HG02981 (cell line): ENCODE data around the gene PFKM.
A peak's percentile ranks its signal among the peaks of the same experiment; 100 is the strongest.
"Not testable (repeated sequence)": the region's sequence is repeated elsewhere in the genome, so short reads cannot be mapped to it uniquely, and the experiment has no call there.

Source experiments
- ATAC-seq: cut with Tn5 transposase; IDR thresholded peaks from one replicate; pipeline ENCODE4 v1.9.1; 2021; ENCODE audit warnings: mild to moderate bottlenecking, moderate library complexity; ENCODE audit not compliant: unreplicated experiment

Gene PFKM

DNA sequence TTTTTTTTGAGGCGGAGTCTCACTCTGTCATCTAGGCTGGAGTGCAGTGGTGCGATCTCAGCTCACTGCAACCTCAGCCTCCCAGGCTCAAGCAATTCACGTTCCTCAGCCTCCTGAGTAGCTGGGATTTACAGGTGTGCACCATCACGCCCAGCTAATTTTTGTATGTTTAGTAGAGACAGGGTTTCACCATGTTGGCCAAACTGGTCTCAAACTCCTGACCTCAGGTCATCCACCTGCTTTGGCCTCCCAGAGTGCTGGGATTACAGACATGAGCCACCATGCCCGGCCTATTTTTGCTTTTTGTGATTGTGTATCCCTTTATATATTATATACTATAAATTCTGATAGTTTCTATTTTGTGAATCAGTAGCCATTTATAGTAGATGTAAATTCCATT is 36.6 kb downstream of the PFKM start:
- ATAC-seq: not testable (repeated sequence)

DNA sequence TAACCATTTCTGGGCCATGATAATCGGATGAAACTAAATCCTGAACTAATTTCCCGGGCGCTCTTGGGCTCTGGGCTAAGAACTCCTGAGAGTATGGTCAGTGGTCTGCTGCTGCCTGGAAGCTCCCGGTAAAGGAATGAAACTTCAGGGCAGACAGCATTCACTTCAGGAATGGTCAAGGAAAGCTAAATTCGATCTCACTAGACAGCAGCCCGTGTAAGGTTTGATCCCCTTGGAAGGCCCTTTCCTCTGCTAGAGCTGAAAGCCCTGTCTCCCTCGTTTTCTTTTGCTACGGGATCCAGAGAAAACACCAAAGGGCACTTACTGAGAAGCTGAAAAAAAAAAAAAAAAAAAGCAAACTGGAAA is 37.5 kb downstream of the PFKM start:
- no peak for ATAC-seq

DNA sequence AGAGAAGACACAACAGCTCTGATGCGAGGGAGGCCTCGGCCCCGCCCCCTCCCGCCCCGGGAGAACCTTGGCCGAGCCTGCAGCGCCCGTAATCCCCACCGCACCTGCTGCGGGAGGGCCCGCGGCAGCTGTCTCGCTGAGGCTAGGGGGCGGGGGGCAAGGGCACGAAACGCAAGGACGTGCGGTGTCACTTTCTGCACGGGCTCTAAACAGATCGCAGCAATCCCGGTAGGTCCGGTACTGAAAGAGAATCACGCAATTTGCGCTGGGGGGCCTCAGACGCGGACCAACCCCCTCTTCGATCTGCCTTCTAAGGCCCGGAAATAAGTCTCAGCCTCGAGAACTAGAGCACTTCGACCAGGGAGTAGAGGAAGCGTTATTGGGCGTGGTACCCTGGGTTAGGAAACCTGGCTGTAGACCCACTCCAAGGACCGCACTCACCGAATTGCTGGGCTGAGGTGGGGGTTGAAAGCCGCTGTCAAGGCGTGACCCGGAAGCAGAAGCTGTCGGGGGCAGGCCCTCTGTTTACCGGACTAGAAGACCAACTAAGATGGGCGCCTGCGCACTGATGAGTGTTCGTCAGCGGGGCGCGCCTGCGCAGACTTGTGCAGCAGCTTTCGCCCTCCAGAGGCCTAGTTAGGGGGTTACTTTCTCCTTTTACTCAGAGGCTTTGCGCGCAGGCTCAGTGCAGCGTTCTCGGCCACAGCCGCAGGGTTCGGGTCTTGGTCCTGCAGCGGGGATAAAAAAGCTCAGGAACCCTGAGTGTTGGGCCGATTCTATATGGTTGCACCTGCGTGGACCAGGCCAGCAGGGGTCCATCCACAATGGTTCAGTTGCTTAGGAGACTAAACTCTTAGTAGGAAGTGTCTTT is 38.1 kb downstream of the PFKM start, which contains the start of gene ASB8:
ASB8 (minus strand) TSS at position 498 of the 871 bp plus-strand sequence. CDS start 4,019 bp downstream, outside the sequence.
- peak; percentile 91 for ATAC-seq

DNA sequence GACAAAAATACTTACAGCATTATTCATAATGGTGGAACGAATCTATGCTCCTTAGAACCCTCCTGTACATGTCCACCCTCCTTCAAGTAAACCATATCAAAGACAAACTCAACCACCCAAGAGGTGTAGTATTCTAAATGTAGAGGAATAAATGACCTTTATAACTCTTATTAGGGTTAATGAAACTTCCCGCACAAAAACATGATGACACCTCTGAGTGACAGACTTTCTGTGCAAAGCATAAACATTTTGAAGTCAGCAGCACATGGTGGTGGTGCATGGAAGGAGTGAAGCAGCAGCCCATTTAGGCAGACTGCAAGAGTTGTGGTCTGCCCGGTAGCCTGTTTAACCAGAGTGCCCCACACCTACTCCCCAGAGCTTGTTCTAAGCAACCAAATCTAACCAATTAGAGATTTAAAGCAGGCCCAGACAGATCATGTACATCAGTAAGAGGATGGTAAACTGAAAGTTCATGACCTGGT is 38.8 kb downstream of the PFKM start:
- no peak for ATAC-seq

DNA sequence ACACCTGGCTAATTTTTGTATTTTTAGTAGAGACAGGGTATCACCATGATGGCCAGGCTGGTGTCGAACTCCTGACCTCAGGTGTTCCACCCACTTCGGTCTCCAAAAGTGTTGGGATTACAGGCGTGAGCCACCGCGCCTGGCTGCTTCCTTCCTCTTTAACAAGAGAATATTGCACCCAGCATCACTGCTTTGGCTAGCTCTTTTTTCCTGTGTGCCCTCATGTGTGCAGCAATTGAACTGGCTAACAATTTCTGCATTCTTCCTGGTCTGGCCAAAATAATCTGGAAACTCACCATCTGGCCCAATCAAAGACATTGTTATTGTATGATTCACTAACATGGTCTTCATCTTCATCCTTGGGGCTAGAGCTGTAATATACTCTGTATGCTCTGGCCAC is 40.9 kb downstream of the PFKM start:
- no peak for ATAC-seq

DNA sequence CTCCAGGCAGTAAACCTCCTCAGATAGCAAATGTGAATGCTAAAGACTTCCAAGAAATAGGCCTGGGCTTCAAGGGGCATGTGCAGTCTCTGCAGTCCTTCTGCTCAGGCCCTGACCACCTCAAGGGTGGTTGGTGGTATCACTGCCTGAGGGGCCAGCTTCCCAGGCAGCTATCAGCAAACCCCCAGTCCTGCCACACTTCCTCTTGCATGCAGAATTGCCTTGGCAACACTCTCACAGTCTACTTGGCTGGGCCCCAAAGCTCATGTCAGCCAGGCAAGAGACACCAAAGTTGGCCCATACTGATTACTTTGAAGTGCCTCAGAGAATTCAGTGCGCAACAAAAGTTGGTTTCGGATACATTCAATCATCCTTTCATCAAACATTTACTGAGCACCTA is 41.6 kb downstream of the PFKM start:
- ATAC-seq: no peak

DNA sequence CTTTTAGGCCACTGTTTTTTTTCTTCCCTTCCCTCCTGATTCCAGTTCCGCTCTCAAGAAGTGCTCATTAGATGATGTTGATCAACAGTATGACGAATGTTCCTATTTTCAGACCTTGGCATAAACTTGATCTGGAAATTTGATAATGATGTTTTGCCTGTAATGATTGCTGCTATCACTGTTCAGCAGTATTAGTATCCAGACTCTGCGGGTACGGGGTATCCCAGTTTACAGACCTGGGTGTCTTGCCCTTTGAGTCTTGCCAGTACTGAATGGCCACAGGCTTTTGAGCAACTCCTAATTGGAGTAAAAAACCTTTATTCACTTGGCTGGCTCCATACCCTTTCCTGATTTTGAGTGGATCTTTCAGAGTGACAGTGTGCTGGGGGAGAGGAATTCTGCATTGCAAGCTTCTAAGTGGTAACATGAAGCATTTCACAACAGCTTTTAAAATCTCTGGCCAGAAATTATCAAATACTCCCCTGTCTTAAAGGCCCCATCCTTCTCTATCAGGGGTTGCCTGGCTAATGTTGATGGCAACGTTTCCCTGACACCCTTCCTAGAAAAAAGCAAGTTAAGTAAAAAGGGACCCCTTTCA is 44.1 kb downstream of the PFKM start:
- no peak for ATAC-seq

DNA sequence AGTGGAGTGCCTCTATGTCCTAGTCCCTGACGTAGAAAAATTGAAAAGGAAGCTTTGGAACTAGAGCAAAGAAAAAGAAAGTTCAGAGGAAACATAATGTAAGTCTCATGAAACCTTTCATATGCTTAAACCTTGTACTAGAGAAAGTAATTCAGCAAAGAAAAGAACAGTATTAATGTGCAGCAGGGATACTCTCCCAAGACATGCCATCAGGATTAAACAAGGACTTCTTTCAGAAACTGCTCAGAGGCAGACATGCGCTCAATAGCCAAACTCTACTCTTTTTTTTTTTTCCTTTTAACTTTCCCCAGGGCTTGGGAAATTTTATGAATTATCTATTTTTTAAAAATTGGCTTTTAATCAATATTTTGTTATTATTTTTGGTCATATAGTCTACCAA is 45.3 kb downstream of the PFKM start:
- no peak for ATAC-seq

DNA sequence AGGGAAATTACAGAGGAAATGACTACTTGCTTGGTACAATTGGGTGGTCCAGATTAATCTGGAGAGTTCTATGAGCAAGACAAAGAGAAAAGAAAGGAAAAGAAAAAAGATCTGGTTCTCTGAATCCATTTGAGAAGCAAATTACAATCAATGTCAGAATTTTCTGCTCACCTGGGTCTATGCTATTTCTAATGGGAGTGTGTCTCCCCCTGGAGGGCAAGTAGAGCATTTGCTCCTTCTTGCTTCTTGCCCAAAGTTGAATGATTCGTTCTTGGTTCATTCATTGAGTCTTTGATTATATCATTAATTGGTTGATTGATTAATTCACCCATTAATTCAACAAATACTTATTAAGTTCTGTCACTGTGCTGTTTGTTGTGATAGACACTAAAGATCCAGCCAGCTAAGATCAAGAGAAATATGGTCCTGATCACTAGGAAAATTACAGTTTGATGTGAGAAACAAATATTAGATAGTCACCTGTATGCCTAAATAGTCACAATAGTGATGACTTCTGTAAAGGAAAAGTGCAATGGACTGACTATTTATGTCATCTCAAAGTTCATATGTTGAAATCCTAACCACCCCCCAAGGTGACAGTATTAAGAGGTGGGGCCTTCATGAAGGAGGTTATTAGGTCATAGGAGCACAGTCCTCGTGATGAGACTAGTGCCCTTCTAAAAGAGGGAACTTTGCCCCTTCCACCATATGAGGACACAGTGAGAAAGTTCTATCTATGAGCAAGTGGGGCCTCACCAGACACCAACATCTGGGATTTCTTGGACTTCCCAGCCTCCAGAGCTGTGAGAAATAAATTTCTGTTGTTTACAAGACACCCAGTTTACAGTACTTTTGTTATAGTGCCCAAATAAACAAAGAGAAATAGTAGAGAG is 46.2 kb downstream of the PFKM start:
- ATAC-seq: no peak

DNA sequence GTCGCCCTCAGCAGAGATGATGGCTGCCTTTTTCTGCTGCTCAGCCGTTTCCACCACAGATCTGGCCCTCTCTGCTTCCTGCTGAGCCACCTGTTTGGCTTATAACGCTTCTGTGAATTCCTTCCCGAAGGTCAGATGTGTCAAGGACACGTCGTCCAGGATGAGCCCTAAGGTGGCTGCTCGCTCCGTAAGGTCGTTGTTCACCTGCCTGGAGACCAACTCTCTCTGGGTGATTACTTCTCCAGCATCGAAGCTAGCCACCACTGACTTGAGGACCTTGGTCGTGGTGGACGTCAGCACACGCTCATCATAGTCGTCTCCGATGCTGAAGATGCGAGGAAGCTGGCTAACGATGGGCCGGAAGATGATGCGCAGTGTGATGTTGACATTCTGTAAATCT is 49.8 kb downstream of the PFKM start:
- no peak for ATAC-seq

DNA sequence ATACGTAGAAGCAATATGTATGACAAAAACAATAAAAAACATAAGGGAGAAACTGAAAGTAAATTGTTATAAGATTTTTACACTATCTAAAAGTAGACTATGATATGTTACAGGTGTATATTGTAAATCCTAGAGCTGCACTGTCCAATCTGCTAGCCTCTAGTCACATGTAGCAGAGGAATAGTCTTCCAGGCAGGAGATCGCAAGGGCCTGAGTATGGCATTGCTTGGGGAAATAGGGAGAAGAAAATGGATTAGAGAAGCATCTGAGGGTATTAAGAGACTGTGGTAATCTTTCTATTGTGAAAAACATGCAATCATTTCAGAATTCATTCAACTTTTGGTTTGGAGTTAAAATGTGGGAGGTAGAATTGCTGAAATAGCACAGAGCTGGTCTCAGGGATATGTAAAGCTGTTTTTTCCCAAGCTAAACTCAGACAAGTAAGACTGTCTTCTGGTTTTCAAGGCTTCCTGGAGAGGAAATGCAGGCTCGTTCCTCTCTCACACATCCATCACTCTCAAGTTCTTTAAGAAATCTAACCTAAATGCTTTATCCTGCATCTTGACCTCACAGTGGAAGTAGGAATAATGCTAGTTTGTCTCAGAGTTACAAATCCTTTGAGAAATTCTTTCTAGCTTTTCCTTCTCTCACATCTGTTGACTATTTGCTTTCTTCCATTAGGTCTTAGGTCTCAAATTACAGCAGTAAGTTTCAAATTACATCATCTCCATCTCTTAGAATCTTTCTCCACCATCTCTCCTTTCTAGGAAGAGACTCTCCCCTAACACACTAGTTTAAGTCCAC is 56.7 kb downstream of the PFKM start:
- ATAC-seq: no peak

DNA sequence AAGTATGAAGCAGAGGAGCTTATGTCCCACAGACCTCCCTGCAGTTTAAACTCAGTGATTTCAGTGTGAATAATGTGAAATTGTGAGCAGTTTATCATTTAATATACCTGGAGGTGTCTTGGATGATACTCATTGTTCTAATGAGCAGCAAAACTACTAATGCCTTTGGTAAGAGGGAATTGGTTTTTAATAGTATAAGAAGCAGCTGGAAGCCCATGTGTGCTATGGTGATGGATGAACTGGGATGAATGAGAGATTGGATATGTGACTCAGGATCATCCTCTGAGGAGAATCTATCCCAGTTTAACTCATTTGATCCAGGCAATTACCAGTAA is 57.2 kb downstream of the PFKM start:
- no peak for ATAC-seq

DNA sequence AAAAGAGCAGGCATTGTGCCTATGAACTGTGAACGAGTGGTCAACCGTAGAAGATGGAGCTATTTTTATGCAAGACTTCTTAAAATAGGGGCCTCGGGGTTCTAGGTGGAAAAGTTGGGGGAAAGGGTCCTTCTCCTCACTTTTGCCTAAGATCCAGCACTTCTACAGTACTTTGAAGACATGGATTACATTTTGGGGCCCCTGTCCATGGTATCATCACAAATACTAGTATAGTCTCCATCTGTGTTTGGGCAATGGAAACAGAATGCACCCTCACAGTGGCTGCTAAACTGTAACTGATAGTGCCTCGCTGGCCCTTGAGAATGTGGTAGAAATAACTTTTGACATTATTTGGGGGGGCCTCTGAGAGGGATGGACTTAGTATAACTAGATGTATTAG is 58.8 kb downstream of the PFKM start:
- no peak for ATAC-seq

DNA sequence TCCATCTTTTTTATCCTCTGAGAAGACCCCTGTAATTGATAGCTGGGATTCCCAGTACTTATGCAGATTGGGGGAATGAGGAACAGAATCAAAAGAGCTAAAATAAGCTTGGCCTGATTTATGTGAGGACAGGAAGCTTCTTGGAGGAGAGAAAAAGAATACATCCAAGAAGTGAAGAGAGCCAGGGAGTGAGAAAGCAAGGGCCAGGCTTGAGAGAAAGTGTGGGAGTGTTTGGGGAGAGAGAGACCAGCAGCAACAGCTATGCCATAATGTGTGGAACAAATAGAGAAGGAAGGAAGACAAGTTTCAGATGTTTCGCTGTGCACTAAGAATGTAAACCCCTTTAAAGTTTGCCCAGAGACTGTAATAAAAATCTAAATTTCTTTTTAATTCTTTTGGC is 60.3 kb downstream of the PFKM start:
- ATAC-seq: no peak

DNA sequence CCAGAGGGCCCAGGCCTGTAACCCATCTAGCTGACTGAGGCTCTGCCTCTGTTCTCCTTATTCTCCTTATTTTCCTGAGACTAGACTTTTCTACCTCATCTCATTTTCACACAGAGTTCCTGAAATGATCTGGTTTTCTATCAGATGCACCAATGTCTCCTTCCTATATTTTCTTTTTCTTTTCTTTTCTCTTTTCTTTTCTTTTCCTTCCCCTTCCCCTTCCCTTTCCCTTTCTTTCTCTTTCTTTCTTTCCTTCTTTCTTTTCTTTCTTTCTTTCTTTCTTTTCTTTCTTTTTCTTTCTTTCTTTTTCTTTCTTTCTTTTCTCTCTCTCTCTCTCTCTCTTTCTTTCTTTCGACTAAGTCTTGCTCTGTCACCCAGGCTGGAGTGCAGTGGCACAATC is 61.3 kb downstream of the PFKM start:
- no peak for ATAC-seq

DNA sequence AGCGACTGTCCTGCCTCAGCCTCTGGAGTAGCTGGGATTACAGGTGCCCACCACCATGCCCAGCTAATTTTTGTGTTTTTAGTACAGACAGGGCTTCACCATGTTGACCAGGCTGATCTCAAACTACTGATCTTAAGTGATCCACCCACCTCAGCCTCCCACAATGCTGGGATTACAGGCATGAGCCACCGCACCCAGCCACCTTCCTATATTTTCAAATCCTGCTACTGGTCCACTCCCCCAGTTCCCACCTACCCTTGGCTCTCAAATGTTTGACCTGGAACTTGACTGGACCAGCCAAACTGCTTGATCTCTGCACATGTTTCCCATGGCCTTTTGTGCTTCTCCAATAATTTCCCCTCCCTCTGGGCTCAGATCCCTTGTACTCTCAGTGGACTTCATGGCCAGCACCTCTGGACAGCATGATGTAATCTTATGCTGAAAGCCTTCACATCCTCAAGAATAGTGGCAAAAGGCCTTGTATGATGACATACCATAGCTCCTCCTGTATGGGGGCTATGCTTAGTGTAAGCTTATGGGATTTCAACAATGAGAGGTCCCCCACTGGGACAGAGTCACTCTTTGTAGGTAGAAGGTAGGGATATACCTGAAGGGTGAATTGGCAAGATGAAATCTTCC is 61.8 kb downstream of the PFKM start:
- no peak for ATAC-seq

DNA sequence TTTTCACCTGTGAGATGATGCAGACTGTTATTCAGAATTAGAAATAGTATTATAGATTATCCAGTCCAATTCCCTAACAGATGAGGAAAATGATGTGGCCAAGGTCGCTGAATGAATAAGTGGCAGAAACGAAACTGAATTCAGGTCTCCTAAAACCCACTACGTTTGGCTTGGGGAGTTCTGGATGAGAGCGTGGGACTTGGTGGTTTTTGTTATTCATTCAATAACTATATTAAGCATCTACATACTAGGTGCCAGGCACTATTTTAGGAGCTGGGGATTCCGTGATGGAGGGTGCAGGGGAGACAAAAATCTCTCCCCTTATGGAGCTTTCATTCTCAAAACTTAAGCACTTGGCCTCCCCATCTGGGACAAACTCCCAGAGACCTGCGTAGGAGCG is 63.5 kb downstream of the PFKM start:
- no peak for ATAC-seq

DNA sequence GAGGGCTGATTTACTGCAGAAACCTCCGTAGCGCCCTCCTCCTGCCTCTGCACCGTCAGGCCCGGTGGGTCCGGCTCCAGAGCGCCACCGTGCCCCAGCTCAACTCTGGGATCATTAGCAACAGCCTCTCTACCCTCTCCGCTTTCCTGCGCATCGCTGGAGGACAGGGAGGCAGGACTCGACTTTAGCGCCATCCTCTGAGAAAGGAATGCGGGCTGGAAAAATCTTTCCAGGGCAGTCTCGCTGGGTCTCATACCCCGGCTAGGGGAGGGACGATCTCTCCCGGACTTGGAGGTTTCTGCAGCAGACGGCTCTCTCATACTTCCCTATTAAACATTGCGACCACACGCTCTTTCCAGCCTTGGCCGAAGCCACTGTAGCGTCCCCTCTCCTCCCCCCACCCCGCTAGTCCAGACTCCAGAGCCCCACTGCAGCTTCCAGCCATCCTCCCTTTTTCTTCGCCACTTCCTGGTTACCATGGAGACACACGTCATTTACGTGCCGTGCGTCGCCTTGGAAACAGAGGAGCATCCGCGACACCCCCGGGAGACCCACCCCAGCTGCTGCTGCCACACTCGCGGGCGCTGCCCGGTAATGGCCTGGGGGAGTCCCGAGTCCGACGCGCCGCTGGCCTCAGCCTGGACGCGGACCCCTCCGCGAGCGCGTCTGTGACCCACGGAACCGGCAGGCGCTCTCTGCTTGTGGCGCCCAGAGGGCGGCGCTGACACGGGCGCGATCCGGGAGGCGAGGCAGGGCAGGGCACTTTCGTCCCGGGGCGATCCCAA is 64.1 kb downstream of the PFKM start, which contains the start of gene CCDC184:
CCDC184 (plus strand) TSS at position 554 of the 785 bp plus-strand sequence. CDS start 479 bp downstream, outside the sequence.
- peak; percentile 73 for ATAC-seq

DNA sequence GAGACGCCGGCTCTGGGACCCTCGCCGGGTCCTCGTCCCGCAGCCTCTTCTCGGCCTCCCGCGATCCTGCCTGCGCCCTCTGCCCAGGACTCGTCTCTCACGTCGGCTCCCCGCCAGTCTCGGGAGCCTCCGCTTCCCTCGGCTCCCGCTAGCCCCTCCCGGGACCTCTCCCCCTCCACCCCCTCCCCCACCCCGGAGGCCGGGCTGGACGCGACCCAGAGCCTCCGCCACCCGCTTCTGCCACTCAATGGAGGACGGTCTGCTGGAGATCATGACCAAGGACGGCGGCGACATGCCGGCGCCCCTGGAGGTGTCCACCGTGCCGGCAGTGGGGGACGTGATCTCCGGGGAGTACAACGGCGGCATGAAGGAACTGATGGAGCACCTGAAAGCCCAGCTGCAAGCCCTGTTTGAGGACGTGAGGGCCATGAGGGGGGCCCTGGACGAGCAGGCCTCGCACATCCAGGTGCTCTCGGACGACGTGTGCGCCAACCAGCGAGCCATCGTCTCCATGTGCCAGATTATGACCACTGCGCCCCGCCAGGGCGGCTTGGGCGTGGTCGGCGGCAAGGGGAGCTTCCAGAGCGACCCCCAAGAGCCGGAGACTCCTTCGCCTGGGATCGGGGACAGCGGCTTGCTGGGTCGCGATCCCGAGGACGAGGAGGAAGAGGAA is 64.8 kb downstream of the PFKM start:
- ATAC-seq: no peak
